SH-SY5Y (cell line): ENCODE measurements around the gene TCF12.

Source experiments
- GATA2 ChIP-seq: IDR thresholded peaks from 2 replicates; pipeline ENCODE4 v1.6.1; 2011; ENCODE audit warnings: mild to moderate bottlenecking, low read depth, low read length
- GATA3 ChIP-seq: IDR thresholded peaks from 2 replicates; pipeline ENCODE4 v1.6.1; 2011; ENCODE audit warnings: low read depth, mild to moderate bottlenecking, low read length, moderate library complexity

DNA sequence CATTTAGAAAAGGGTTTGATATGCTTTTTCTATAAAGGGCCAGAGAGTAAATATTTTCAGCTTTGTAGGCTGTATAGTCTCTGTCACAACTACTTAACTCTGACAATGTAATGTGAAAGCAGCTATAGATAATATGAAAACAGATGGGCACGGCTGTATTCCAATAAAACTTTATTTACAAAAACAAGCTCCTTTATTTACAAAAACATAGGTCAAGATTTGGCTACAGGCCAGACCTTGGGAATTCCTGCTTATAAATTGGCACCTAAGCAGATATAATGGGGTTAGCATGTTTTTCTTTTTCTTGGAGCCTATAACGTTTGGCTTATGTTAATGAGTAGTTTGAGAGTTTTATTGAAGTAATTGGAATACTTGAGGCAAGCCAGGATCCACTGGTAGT, 338.5 kb downstream of the TCF12 start:
- TF ChIP-seq GATA2 (no peak), GATA3 (no peak)
